Right ventricle myocardium inferior (tissue), 1 donor: ENCODE data around the gene HOXA9. TPM values are rescaled to one million over a fixed set of nuclear protein-coding genes. Genes with fewer than 3 reads are reported as not detected.

Experiments
- ATAC-seq: fragments of 200-7000 bp; cut with Tn5 transposase; one replicate; pipeline ENCODE4 v1.9.1; 2020; ENCODE audit warnings: mild to moderate bottlenecking, moderate library complexity
- DNase-seq: peaks from one replicate; pipeline ENCODE4 v3.0.0; 2021; ENCODE audit errors: missing footprints
- intact Hi-C: fragments of 100-400 bp; cut with DNase I; formaldehyde crosslinking; loops from one replicate; pipeline ENCODE4 v1.11.0; 2022
- total RNA-seq: library from RNA; stranded (reverse); fragmentation: NEBNext Ultra II Directional; extraction: Animal tissue kit (Norgen Biotek cat#: 25700); gene quantifications from one replicate; pipeline ENCODE4 v1.2.1, GENCODE V29; 2021
- donor health status: DM: no; HTN: yes; CAD: no; lungs with severe emphysema.

The HOXA9 gene
- total RNA-seq, 1 donor from 2014 or later: not detected

DNA sequence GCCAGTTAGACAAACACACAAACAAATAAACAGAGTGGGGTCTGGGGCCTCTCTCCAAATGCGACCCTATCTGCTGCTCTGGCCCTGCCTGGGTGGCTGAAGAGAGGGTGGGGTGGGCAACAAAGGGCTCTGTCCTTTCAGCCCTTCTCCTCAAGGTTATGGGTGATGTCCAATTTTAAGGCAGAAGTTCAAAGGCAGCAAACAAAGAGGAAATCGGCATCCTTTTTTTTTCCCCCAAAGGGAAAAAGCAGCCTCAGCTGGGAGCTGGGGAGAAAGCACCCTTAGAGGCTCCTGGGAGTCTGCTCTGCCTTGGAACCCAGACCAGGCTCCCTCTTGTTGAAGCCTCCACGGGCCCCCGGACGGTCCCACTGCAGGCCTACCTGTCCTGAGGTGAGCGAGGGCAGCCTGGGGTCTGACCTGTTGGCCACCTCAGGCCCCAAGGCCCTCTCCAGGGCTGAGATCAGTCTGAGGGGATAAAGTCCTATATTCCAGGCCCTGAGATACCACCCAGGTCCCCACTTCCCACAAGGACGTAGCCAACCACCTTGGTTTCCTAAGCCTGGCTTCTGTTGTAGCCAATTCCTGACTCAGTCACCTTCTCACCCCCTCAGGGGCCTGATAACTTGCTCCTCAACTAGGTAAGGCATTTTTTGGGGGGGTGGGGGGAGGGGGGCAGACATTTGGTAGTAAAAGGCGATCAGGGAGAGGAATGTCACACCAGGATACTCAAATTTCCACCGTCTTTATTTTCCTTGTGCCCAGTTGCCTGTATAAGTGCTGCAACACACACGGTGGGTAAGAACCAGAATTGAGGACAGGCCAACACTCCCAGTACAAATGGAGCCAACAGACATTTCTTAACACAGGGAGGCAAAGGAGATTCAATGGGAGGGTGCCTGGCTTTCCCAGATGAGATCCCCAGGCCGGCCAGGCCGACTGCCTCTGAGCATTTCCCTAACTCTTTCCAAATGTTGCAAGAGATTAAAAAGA, 15.4 kb upstream of the HOXA9 start:
- no peak for DNase-seq
- no peak for ATAC-seq
- intact Hi-C loops: no loop called here

DNA sequence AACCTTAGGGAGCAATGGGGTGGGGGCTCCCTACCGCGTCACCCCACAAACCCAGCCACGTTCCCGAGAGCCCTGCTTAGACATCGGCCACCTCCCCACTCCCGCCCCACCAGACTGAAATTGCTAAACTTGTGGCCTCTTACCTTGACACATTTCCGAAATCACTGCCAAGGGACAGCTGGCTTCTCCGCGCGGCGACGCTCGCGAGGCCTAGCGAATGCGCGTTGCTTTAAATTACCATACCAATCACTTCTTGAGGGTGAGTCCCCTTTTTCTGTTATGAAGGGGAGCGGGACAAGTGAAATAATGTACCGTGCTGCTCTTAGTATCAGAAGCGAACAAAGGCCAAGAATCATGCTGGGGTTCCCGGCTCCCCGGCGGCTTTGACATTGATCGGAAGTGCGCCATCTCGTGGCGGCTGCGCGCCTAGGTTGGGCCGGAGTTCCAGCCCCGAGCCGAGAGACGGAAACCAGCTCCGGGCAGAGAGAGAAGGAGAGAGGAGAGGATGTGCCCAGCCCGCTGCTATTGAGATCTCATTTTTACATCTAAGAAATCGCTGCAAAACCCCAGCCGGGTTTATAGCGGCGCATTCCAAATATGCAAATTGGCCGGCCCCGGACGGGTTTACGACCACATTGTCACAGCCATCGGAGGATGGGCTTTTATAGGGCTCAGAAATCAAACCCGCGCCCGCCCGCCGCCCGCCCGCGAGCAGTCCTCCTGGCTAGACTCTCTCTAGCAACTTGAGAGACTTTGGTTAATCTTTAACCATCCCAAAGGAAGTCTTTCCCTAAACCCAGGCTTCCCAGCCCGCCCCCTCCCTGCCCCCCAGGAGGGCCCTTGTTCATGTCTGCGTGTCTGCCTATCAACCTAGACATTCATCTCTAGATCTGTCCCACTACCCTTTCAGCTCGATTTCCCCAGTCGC, 14.4 kb upstream of the HOXA9 start:
- intact Hi-C loops: no loop called here
- ATAC-seq (peak; percentile 42), DNase-seq (peak; percentile 86)

DNA sequence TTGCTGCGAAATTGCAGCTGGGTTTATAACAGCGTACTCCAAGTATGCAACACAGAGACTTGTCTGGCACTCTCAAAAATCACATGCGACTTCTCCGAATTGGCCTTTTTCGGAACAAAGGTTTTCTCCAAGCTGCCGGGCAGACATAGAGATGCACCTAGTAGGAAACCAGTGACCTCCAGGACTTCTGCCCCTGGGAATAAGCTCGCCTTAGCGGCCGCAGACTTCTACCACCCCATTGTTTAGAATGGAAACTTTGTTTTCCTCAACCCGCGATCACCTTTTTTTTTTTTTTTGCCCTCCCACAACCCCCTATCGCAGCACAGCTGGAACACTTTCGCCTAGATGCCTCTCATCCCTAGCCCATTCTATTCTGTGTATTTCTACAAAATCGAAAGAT, 13.7 kb upstream of the HOXA9 start:
- no peak for DNase-seq
- intact Hi-C loops: no loop called here
- no peak for ATAC-seq

DNA sequence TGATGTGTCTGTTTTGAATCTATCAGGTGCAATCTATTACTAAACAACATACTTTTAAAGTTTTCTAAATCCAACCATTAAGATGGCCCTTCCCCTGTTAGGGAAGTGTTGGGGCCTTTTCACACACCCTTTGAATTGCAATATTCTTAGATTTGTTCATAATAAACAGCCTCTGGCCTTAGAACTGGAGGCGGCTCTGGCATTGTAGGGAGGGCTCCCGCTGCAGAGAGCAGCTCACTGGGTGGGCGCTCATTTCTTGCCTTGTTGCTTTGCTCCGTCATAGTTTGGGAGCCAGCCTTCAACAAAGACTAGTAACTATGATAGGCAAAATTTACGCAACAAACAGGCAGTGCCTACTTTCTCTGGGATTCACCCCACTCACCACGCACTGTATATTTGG, 13.0 kb upstream of the HOXA9 start:
- intact Hi-C loops: no loop called here
- ATAC-seq (no peak), DNase-seq (no peak)

DNA sequence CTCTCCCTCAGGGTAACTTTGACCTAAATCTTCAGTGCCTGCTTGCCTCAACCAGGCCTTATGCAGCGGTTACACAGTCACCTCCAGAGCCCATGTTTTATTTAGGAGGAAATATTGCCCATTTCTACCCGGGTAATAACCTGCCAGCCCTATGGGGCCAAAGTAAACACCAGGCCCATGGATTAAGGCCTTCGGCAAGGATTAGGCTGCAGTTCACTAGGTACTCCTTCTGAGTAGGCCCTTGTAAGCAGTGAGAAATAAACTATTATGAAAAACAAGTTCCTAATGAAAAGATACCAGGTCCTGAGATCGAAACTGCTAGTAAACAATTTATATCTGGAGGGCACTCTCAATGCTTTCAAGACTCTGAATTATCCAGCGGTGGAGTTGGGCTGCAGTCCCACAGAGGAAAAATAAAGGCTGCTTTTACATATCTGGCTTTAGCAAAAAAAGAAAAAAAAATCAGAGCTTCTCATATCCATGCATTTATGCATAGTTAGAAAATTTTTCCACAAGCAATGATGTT, 12.5 kb upstream of the HOXA9 start:
- no peak for ATAC-seq
- intact Hi-C loops: no loop called here
- no peak for DNase-seq

DNA sequence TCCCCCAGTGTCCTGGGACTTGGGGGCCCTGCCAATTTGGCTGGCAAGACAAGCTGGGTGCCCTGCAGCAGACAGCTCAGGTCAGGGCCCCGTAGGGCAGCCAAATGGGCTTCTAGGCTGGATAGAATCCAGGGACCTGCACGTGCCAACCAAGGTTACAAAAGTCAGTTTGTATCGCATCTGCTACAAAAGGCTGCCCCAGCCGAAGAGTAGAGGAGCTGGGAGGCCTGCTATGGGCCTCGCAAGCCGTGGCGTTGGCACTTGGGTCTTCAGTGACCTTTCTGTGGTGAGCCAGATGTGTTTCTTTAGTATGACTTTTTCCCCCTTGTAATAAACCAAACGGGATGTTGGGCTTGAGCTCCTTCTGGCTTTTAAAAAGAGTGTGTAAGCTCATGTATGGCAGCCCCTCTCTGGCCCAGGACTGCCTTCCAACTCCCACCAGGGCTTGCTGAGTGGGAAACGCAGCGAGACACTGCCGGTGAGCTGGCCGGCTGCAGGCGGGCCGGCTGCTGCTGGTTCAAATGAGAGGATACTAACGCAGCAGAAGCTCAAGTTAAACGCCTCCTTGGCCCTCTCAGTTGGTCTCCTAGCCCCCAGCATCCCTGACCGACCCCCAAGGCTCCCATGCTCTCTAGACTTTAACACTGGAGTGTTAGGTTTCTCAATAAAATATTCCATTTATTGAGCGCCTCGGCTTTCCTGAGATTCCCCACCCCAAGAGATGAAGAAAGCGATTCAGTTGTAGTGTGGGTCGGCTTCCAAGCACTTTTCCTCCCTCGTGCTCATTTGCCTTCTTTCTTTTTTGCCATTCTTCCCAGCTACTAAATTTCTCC, 11.8 kb upstream of the HOXA9 start:
- intact Hi-C loops: no loop called here

DNA sequence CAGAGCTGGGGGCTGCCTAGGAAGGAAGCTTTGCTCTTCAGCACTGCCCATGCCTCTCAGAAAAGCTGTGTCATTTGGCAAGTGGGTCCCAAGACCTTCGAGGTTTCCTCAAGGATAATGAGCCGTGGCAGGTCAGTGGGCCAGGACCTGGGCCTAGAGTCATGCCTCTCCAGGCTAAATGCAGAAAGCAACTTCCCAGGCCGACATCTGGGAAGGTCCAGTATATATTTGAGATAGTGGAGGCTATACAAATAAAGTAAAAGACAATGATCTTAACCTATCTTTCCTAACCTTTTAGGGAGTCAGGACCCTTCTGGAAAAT, 11.1 kb upstream of the HOXA9 start:
- intact Hi-C loops: no loop called here
- no peak for DNase-seq

More for the DNA sequence above, 11.8 kb upstream of the HOXA9 start:
- DNase-seq: peak; percentile 17
- ATAC-seq: no peak

DNA sequence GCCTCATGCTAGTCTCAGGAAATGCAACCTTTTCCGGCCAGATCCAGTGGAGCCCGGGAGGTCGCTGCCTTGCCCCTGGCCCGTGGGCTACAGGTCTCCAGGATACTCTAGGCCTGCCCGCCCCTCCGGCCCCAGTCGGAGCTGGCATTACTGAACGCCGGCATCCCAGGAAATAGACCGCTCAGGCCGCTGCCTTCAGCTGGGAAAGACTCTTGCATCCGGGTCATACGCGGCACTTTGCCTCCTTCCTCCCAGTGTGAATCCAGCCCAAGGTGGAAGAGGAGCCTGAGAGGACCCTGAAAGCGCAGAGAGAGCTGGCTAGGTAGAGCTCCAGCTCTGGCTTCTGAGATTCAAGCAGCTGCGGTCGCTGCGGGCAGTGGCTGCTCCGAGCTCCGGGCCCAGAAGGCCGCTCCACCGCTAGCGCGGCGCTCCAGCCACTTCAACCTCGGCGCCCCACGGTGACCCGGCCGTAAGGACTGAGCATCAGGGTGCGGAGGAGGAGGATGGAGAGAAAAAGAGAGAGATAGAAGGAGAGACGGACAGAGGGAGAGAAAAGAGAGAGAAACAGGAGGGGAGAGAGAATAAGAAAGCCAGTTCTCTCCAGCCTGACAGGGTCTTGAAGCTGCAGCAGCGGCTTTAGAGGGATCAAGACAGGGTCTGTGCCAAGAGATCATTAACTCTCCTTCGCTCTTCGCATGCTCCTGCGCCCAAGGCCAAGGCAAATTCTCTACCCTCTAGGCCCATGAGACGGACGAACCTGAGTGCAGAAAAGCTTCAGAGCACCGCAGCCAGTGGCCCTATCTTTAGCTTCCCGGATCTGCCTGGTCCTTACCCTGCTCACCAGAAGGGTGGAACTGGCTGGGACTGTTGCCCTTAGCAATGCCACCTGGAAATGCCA, 10.5 kb upstream of the HOXA9 start:
- intact Hi-C loops: no loop called here
- peak; percentile 65 for DNase-seq
- ATAC-seq: no peak

More for the DNA sequence above, 11.1 kb upstream of the HOXA9 start:
- ATAC-seq: no peak

DNA sequence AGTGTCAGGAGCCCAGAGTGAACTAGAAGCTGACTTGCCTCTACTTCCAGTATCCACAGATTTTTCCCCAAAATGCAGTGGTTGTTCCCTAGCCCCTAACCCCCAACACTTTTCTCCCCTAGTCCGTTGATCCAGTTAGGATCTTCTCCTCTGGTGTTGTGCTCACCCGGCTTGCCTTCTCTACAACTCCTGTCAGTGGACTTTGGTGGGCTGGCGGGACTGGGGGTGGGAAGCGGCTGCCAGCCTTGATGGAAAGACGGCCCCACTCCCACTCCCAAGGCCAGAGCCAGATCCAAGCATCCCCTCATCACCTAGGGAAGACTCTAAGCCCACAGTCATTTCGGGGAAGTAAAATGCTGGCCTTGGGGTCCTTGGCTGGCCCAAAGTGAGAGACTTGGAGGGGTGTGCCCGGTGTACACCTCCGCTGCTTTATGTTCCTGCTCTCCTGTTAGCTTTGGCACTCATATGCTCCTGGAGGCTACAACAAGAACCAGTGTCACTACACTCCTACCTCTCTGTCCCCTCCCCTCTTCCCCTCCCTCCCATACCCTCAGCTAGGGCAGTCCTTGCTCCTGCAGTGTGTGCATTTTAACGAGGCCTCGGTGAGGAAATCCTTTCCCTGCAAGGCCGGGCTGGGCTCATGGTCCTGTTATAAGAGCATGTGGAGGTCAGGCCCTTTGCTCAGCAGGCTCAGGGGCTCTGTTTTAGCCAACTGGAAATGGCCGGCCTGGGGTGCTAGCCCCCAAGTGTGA, 9.7 kb upstream of the HOXA9 start:
- ATAC-seq (no peak), DNase-seq (peak; percentile 0)
- intact Hi-C loops: no loop called here

DNA sequence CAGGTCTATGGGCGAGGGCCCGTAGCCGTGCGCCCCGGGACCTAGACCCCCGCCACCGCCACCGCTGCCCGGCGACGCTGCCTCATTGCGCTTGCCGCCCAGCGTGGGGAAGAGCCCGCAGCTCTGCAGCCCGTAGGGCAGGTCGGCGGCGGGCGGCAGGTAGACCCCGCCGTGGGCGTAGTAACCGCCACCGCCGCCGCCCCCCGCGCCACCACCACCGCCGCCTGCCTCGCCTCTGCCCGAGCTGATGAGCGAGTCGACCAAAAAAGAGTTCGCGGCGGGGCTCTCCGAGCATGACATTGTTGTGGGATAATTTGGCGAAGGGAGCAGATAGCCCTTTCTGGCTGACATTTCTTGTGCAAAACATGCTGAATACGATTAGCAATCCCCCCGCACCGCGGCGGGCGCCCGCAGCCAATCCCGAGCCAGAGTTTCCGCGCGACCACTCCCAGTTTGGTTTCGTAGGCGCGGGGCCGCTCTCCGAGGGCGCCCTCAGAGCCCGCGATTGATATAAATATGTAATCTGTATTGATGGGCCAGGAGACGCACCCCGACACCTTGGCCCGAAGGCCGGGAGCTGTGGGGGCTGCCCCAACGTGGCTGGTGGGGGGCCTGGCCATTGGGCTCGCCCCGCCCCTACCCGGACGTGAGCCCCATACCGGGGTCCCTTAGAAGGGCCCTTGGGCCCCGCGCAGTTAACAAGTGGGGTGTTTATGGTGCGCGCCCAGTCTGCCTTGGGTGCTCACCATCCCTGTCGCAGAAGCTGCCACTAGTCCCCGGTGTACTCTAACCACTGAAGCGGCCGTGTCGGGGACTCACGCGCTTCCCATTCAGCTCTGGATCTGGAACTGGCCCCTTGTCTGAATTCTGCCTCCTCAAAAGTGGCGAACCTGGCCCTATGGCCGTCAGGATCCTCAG, 8.9 kb upstream of the HOXA9 start, which contains the start of gene HOXA10:
HOXA10 (minus strand) TSS at position 365 of the 918 bp plus-strand sequence; CDS start at position 351, 14 bp downstream.
- ATAC-seq (no peak), DNase-seq (peak; percentile 54)
- intact Hi-C loops: no loop called here

DNA sequence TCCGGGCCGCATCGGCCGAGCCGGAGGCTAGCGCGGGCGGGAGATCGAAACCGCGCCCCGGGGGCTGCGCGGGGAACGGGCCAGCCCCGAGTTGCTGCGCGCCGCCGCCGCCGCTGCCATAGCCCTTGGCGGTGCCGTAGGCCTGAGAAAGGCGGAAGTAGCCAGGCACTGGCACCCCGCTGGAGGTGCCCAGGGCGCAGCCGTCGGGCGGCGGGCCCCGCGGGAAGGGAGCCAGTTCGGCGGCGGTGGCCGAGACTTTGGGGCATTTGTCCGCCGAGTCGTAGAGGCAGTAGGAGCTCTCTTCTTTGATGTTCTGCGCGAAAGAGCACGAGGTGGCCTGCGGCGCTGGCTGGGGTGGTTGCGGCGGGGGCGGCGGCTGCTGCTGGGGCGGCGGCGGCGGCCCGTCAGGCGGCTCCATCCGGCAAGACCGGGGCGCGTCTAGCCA, 8.2 kb upstream of the HOXA9 start:
- ATAC-seq (peak; percentile 22), DNase-seq (peak; percentile 82)
- intact Hi-C loops: no loop called here

DNA sequence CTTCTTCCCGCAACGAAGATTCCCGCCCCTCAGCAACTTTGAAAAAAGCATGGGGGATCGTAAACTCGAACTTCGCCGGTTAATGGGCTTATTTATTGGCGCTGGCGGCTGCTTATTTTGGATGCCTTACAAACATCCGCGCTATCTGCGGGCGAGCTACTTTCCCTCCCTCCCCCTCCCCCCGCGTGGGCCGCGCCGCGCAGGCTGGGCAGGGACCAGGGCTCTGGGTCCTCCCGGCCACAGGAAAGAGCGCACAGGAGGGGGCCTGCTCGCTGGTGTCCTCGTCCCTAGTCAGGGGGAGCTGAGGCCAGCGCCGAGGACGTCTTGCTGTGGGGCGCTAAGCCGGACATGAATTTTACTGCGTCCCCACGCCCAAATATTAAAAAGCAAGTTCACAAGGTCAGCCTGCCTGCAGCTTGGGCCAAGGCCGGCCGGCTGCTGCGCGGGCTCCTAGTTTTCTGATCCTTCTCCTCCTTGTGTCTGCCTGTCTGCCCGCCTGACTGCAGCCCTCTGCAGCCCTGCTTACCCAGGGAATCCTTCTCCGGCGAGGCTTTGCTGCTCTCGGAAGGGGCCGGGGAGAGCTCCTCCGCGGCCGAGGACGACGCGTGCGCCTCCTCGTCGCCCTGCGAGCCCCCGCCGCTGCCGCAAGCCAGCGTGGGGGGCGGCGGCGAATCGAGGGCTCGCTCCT, 7.6 kb upstream of the HOXA9 start:
- DNase-seq: peak; percentile 49
- intact Hi-C loops: no loop called here
- ATAC-seq: peak; percentile 15

DNA sequence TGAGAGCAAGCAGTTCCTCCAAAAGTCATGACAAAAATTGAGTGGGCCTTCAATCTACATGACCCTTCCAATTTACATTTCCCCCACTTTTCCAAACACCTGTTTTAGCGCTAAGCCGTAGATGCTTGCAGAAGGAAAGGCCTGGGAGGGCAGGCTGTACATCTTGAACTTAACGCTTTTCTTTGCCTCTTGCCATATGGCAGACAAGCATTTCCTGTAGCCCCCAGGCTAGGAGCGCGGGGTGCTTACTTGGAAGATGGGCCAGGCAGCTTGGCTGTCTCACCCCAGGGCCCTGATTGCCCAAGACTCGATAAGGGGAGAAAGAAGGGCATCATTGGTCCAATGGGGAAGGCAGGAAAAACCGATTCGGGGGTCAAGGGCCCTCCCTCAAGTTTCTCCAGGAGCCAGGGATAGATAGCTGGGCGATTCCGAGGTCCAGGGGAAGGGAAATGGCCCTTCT, 7.0 kb upstream of the HOXA9 start:
- ATAC-seq (no peak), DNase-seq (peak; percentile 40)
- intact Hi-C loops: no loop called here

DNA sequence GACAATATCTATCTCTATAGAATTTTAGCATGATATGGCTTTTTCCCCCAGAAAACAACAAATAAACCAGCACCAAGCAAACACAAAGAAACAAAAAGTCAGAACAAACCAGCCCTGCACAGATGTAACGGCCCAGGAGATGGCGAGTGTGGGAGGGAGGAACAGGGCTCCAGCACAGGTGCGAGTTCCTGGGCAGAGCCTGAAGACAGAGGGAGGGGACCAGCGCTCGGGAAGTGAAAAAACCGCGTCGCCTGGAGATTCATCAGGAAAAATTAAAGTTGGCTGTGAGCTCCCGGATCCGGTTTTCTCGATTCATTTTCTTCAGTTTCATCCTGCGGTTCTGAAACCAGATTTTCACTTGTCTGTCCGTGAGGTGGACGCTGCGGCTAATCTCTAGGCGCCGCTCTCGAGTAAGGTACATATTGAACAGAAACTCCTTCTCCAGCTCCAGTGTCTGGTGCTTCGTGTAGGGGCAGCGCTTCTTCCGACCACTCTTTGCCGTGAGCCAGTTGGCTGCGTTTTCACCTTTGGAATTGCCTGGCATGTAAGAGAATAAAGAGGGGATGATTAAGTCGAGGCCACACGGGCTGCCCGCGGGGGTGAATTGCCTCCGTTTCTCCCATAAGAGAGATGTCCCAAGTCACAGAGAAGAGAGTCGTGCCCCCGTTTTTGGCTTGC, 6.4 kb upstream of the HOXA9 start:
- no peak for ATAC-seq
- intact Hi-C loops: no loop called here
- peak; percentile 39 for DNase-seq

DNA sequence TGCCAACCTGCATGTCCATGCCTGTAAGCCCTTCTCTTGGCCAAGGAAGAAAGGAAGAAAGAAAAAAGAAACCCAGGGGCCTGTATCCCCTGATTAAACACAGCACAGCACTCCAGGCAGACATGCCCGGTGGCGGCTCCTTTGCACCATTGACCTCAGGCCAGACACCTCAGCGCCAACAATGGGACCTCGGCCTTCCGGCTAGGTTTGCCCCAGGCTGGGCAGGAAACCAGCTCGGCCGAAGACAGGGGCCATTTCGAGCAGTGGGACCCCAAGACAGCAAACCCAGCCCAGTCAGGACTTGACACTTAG, 5.9 kb upstream of the HOXA9 start:
- DNase-seq (peak; percentile 44), ATAC-seq (no peak)
- intact Hi-C loops: no loop called here
